Muscle of leg (tissue), 11 donors: ENCODE measurements around the gene BRMS1L. TPM values are rescaled to one million over a fixed set of nuclear protein-coding genes. Genes with fewer than 3 reads are reported as not detected.

Experiments used
- DNase-seq: peaks from one replicate; pipeline ENCODE4 v3.0.0; 2013
- H3K27ac ChIP-seq: one replicate; pipeline ENCODE4 v1.5.1; 2013; ENCODE audit warnings: mild to moderate bottlenecking, low read length, control low read depth
- H3K27me3 ChIP-seq: one replicate; pipeline ENCODE4 v1.6.1; 2013; ENCODE audit warnings: low read length; ENCODE audit not compliant: control insufficient read depth, insufficient read depth
- H3K36me3 ChIP-seq: one replicate; pipeline ENCODE4 v1.6.1; 2013; ENCODE audit warnings: low read length; ENCODE audit not compliant: control insufficient read depth, insufficient read depth
- H3K4me1 ChIP-seq: one replicate; pipeline ENCODE4 v1.6.1; 2013; ENCODE audit warnings: low read length; ENCODE audit not compliant: control insufficient read depth, insufficient read depth
- H3K4me3 ChIP-seq: one replicate; pipeline ENCODE4 v1.5.1; 2013; ENCODE audit warnings: low read length, control low read depth
- H3K9me3 ChIP-seq: replicated peaks from 2 replicates; pipeline ENCODE4 v1.6.1; 2013; ENCODE audit warnings: low read depth, low read length; ENCODE audit not compliant: control insufficient read depth
- WGBS: methylation state at CpG from one replicate; pipeline ENCODE4 v1.1.5; 2013; ENCODE audit warnings: missing lambda C conversion rate; ENCODE audit not compliant: insufficient coverage; 5-methylcytosine and 5-hydroxymethylcytosine counted together
- polyA plus RNA-seq, 8 donors: library from polyadenylated mRNA; unstranded; fragments of 120-200 nt; gene quantifications; one replicate each; pipeline versions ENCODE4 v1.2.1 to v1.2.3, GENCODE V29; 2013; ENCODE audit warnings: inconsistent platforms in 1 of 8, low replicate concordance in 1 of 8; ENCODE audit not compliant: insufficient read length in 8 of 8, insufficient read depth in 1 of 8
- total RNA-seq: library from RNA; stranded (reverse); fragments of 120-200 nt; gene quantifications from one replicate; pipeline ENCODE4 v1.2.4, GENCODE V29; 2013

The BRMS1L gene
- total and polyA plus RNA-seq, 9 donors = 9.0 to 21.1 (median 18.7) TPM

- H3K27me3 ChIP-seq = no peaks in the 10 kb centered on the region
- DNase-seq = no peak
- H3K27ac ChIP-seq = no peak overlapping the region
- H3K4me3 ChIP-seq = no peak overlapping the region
- peaks cover 9% of the 10 kb centered on the region for H3K36me3 ChIP-seq
- H3K4me1 ChIP-seq = no peaks in the 10 kb centered on the region
- WGBS = 100% methylated on average over 1 of the region's 6 CpGs
- H3K9me3 ChIP-seq = no peaks in the 10 kb centered on the region
These were observed 39.6 kb downstream of the BRMS1L start for GRCh38 chr14:35865611-35866324.

- H3K36me3 ChIP-seq = peaks cover 9% of the 10 kb centered on the region
- no peak overlapping the region for H3K4me3 ChIP-seq
- no peaks in the 10 kb centered on the region for H3K27me3 ChIP-seq
- H3K27ac ChIP-seq = no peak overlapping the region
- H3K4me1 ChIP-seq = no peaks in the 10 kb centered on the region
- DNase-seq = no peak
- H3K9me3 ChIP-seq = no peaks in the 10 kb centered on the region
- WGBS = no CpG with 5 or more reads among the region's 2 CpGs
These were observed 40.6 kb downstream of the BRMS1L start for GRCh38 chr14:35866595-35867279.

GRCh38 chr14:35867280-35867629, 41.1 kb downstream of the BRMS1L start:
- H3K36me3 ChIP-seq = peaks cover 9% of the 10 kb centered on the region
- no peaks in the 10 kb centered on the region for H3K4me1 ChIP-seq
- H3K27ac ChIP-seq = no peak overlapping the region
- DNase-seq = peak; percentile 48
- no CpG with 5 or more reads among the region's 2 CpGs for WGBS
- no peaks in the 10 kb centered on the region for H3K9me3 ChIP-seq
- H3K4me3 ChIP-seq = no peak overlapping the region
- H3K27me3 ChIP-seq = no peaks in the 10 kb centered on the region

GRCh38 chr14:35875296-35875695, 49.2 kb downstream of the BRMS1L start:
- Histone ChIP-seq H3K9me3 (no peaks in the 10 kb centered on the region), H3K4me1 (peaks cover 5% of the 10 kb centered on the region), H3K36me3 (no peaks in the 10 kb centered on the region), H3K27me3 (no peaks in the 10 kb centered on the region), H3K4me3 (no peak overlapping the region), H3K27ac (no peak overlapping the region)
- no peak for DNase-seq
- 40% methylated on average over 1 of the region's 2 CpGs for WGBS

- Histone ChIP-seq H3K36me3 (no peaks in the 10 kb centered on the region), H3K27ac (no peak overlapping the region), H3K4me3 (no peak overlapping the region), H3K27me3 (no peaks in the 10 kb centered on the region), H3K4me1 (peaks cover 5% of the 10 kb centered on the region), H3K9me3 (no peaks in the 10 kb centered on the region)
- DNase-seq = no peak
- WGBS = 75% methylated on average over 1 of the region's 3 CpGs
These were observed 51.1 kb downstream of the BRMS1L start for GRCh38 chr14:35877276-35877675.

- Histone ChIP-seq H3K27me3 (no peaks in the 10 kb centered on the region), H3K4me3 (no peak overlapping the region), H3K4me1 (peaks cover 5% of the 10 kb centered on the region), H3K36me3 (no peaks in the 10 kb centered on the region), H3K9me3 (no peaks in the 10 kb centered on the region), H3K27ac (peak overlapping the region; percentile 39)
- WGBS = 19% methylated on average over 4 of the region's 9 CpGs
- DNase-seq = peak; percentile 91
These were observed 52.4 kb downstream of the BRMS1L start for GRCh38 chr14:35878272-35879150.

- Histone ChIP-seq H3K27ac (no peak overlapping the region), H3K4me1 (peaks cover 5% of the 10 kb centered on the region), H3K4me3 (no peak overlapping the region), H3K27me3 (no peaks in the 10 kb centered on the region), H3K36me3 (no peaks in the 10 kb centered on the region), H3K9me3 (no peaks in the 10 kb centered on the region)
- WGBS = no CpG with 5 or more reads among the region's 2 CpGs
- DNase-seq = peak; percentile 23
These were observed 53.1 kb downstream of the BRMS1L start for GRCh38 chr14:35879151-35879648.

GRCh38 chr14:35879654-35880249, 53.6 kb downstream of the BRMS1L start:
- peak; percentile 36 for DNase-seq

GRCh38 chr14:35881280-35881679, 55.1 kb downstream of the BRMS1L start:
- no peaks in the 10 kb centered on the region for H3K9me3 ChIP-seq
- no peak for DNase-seq
- no peaks in the 10 kb centered on the region for H3K36me3 ChIP-seq
- no peaks in the 10 kb centered on the region for H3K27me3 ChIP-seq
- no peak overlapping the region for H3K27ac ChIP-seq
- H3K4me3 ChIP-seq = no peak overlapping the region
- H3K4me1 ChIP-seq = peaks cover 5% of the 10 kb centered on the region
- WGBS = 84% methylated on average over 2 of the region's 2 CpGs

More at GRCh38 chr14:35879654-35880249, 53.6 kb downstream of the BRMS1L start:
- Histone ChIP-seq H3K9me3 (no peaks in the 10 kb centered on the region), H3K36me3 (no peaks in the 10 kb centered on the region), H3K27ac (no peak overlapping the region), H3K4me1 (peaks cover 5% of the 10 kb centered on the region), H3K27me3 (no peaks in the 10 kb centered on the region), H3K4me3 (no peak overlapping the region)
- WGBS = no CpG with 5 or more reads among the region's 1 CpG
